HG03139 (cell line): ENCODE measurements around the gene IKZF5.

Experiments
- ATAC-seq: cut with Tn5 transposase; IDR thresholded peaks from one replicate; pipeline ENCODE4 v1.9.1; 2021; ENCODE audit not compliant: unreplicated experiment

The IKZF5 gene, protein sequence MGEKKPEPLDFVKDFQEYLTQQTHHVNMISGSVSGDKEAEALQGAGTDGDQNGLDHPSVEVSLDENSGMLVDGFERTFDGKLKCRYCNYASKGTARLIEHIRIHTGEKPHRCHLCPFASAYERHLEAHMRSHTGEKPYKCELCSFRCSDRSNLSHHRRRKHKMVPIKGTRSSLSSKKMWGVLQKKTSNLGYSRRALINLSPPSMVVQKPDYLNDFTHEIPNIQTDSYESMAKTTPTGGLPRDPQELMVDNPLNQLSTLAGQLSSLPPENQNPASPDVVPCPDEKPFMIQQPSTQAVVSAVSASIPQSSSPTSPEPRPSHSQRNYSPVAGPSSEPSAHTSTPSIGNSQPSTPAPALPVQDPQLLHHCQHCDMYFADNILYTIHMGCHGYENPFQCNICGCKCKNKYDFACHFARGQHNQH

GRCh38 chr10:123008355-123009104 is at the start of gene IKZF5, which contains the start of gene ACADSB:
TSS of gene IKZF5 (minus strand) at chr10:123008795. CDS start at chr10:122998625, 10,170 bp downstream.
TSS of gene ACADSB (plus strand) at chr10:123009006. CDS start at chr10:123009030, 24 bp downstream.
- peak; percentile 83 for ATAC-seq

- ATAC-seq = no peak
Measured at GRCh38 chr10:123057968-123058367, 49.4 kb upstream of the IKZF5 start.

- ATAC-seq = peak; percentile 56
Measured at GRCh38 chr10:123045961-123046731, 37.6 kb upstream of the IKZF5 start.

DNA sequence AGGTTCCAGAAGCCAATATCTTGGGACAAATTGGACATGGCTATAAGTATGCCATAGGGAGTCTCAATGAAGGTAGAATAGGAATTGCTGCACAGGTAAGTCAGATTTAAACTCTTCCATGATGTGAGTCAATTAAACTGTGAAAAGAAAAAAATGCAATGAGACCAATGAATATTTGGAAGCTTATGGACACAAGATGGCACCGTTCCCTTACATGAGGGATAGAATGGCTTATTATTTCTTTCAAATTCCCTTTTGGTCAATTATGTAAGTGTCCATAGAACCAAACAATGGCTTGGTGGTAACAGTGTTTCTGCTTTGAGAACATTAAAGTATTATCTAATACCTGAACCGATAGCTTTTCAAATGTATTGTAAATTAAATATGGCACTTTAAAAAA is 35.8 kb upstream of the IKZF5 start:
- ATAC-seq = no peak

DNA sequence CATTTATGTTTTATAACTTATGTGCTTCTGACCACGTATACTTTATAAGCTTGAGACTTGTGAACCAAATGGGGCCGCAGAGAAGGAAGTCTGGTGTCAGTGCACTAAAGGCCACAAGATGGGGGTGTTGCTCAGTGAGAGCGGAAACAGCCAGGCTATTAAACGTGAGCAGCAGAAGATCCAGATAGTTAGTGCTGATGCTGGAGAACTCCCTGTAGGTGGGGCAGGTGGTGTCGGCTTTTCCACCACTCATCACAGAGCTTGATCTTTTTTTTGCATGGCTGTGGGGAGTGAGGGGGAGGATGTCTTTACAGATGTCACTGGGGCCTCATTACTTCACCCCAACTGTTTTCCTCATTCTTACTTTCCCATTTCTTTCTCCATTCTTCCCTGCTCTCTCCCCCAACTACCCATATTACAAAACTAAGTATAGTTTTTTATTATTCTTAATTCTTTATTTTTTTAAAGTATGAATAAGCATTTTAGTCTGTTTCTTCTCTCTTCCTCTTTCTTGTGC is 34.9 kb upstream of the IKZF5 start:
- ATAC-seq = peak; percentile 73

- no peak for ATAC-seq
Measured at GRCh38 chr10:123042708-123043408, 34.3 kb upstream of the IKZF5 start.

DNA sequence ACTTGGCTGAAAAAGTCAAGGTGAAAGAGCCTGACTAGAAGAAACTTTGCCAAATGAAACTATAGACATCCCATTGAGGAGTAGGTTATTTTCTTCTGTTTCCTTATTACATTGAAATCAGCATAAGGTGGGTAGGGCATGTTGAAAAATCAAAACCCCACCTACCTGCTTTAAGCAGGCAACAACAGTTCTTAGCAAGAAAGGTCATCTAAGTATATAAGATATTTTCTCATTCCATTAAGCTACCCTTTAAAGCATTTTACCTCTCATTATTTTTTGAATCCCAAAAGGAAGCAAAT is 31.0 kb upstream of the IKZF5 start:
- ATAC-seq = no peak

GRCh38 chr10:123038782-123039631 is 30.4 kb upstream of the IKZF5 start:
- ATAC-seq = no peak

DNA sequence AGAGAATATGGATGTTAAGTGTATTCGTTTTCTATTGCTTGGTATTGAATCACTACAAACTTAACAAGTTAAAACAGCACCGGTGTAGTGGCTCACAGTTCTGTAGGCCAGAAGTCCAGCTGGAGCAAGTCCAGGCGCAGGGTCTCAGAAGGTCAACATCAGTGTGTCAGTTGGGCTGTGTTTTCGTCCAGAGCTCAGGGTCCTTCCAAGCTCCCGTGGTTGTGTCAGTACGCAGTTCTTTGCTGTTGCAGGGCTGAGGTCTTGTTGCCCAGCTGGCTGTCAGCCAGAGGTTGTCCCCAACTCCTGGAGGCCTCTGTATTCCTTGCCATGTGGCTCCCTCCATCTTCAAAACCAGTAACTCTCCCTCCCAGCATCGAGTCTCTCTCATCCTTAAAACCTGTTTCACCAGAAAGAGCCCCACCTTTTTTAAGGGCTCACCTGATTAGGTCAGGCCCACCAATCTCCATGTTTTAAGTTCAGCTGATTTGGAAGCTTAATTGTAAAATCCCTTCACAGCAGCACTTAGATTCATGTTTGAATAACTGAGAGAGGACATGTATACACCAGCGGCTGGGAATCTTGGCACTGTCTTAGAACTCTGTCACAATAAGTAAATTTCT is 27.0 kb upstream of the IKZF5 start:
- no peak for ATAC-seq

GRCh38 chr10:123034332-123034731 is 25.7 kb upstream of the IKZF5 start:
- no peak for ATAC-seq

DNA sequence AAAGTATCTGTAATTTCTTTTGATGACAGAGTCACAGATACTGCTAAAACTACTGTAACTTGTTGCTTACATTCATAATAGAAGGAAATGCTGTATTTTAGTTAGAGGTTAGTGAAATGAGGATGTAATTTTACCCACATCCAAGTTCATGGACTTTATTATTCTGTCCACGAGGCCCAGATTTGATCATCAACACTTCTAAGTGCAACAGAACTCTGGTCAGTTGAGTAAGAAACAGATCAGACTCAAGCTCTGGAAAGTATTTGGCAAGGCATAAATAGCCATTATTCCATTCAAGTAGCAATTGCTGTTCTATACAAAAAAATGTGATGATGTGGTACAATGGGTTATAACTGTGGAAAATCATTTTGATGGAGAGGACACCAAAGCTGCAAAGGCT is 22.5 kb upstream of the IKZF5 start:
- ATAC-seq = no peak

DNA sequence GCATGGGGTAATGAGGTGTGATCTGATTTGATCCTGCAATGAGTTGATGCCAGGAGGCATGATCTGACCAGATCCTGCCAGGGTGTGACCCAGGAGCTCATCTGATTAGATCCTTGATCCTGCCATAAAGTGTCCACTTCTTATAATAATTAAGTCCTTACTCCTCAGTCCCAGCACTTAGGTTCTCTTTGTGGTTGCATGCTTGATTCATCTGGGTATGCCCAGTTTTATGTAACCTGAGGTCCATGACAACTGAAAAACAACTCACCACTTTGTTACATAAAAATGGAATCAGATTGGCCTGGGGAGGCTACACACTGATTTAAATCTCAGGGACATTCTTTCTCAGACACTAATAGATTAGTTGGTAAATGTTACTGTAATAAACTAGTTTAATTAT is 19.3 kb upstream of the IKZF5 start:
- ATAC-seq = no peak

DNA sequence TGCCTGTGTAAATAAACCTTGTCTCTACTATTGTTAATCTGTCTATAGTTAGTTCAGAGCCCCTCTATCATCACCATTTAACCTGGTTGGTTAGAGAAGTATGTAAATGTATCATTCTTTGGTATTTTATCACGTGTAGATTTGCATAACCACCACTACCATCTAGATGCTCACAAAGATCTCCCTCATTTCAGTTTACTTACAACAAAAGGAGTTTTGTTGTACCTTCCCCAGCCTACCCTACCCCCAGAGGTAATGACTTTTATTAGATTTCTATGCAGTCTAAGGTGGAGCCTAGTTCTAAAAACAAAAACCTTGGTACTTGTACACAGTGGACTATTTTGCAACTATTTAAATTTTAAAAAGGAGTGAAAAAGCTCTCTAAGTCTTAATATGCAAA is 17.7 kb upstream of the IKZF5 start:
- ATAC-seq = no peak

GRCh38 chr10:123024540-123024939 is 15.9 kb upstream of the IKZF5 start:
- ATAC-seq = no peak

- no peak for ATAC-seq
Measured at GRCh38 chr10:123021517-123021916, 12.9 kb upstream of the IKZF5 start.

- ATAC-seq = no peak
Measured at GRCh38 chr10:123019941-123020703, 11.5 kb upstream of the IKZF5 start.

- ATAC-seq = no peak
Measured at GRCh38 chr10:123019264-123019663, 10.7 kb upstream of the IKZF5 start.

DNA sequence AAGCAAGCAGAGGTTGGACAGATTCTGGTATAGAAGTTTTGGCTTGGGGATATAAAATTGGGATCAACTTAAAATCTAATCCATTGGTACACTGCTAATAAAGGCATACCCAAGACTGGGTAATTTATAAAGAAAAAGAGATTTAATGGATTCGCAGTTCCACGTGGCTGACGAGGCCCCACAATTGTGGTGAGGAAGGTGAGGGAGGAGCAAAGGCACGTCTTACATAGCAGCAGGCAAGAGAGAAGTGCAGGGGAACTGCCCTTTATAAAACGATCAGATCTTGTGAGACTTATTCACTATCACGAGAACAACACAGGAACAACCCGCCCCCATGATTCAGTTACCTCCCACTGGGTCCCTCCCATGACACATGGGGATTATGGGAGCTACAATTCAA is 9.9 kb upstream of the IKZF5 start:
- no peak for ATAC-seq
